ENCODE measurements around the gene MORF4L2. TPM values are rescaled to one million over a fixed set of nuclear protein-coding genes. Genes with fewer than 3 reads are reported as not detected.

MORF4L2 gene
- total RNA-seq = 100 to 1,000 TPM; 287 to 313 TPM

GRCh38 chrX:103686199-103687072 is at the start of gene MORF4L2:
Gene MORF4L2, minus strand, starts transcription at chrX:103686699. Its CDS starts 9,672 bp downstream, at chrX:103677027.
- TF ChIP-seq POLR2A (IDR thresholded peaks at IDR 0.05) = peak; percentile 91
- peak; percentile 93 for TF ChIP-seq POLR2AphosphoS5 (IDR thresholded peaks at IDR 0.05)
- TF ChIP-seq CTCF (IDR thresholded peaks at IDR 0.05) = no peak
- 1% methylated on average over 33 of the region's 37 CpGs for WGBS
- Histone ChIP-seq H3K27ac (peak within 1 kb of the TSS; percentile 95 to 96), H3K4me1 (replicated peaks) (no peaks in the 10 kb centered on the region), H3K9me3 (no peaks in the 10 kb centered on the region), H3K36me3 (no peaks in the 10 kb centered on the region), H3K27me3 (replicated peaks; ENCODE audit: insufficient read depth) (no peaks in the 10 kb centered on the region), H3K4me3 (peak within 1 kb of the TSS; percentile 44 to 51)
- DNase-seq (ENCODE audit: low spot score) = peak; percentile 92
- intact Hi-C loops (cut with DNase I) = loop anchor here (2.0 to 5.0 kb wide), 3 partner anchors 59 to 150 kb away; partner anchors contain the start of gene TCEAL1

- intact Hi-C loops (cut with DNase I) = no loop called here
- no peak for DNase-seq (ENCODE audit: low spot score)
- H3K27me3 ChIP-seq (replicated peaks; ENCODE audit: insufficient read depth) = no peaks in the 10 kb centered on the region
- TF ChIP-seq CTCF (IDR thresholded peaks at IDR 0.05) (no peak), POLR2A (IDR thresholded peaks at IDR 0.05) (no peak), POLR2AphosphoS5 (IDR thresholded peaks at IDR 0.05) (no peak)
- H3K4me1 ChIP-seq (replicated peaks) = no peaks in the 10 kb centered on the region
- WGBS = 42% methylated on average over 4 of the region's 4 CpGs
- no peak overlapping the region for H3K4me3 ChIP-seq
- H3K27ac ChIP-seq = no peak overlapping the region
- no peaks in the 10 kb centered on the region for H3K36me3 ChIP-seq
- no peaks in the 10 kb centered on the region for H3K9me3 ChIP-seq
These were observed 47.7 kb upstream of the MORF4L2 start for GRCh38 chrX:103734125-103734760.

GRCh38 chrX:103733017-103733416 is 46.5 kb upstream of the MORF4L2 start:
- H3K9me3 ChIP-seq = no peaks in the 10 kb centered on the region
- no peak for DNase-seq (ENCODE audit: low spot score)
- TF ChIP-seq CTCF (IDR thresholded peaks at IDR 0.05) (no peak), POLR2AphosphoS5 (IDR thresholded peaks at IDR 0.05) (no peak), POLR2A (IDR thresholded peaks at IDR 0.05) (no peak)
- H3K4me3 ChIP-seq = no peak overlapping the region
- intact Hi-C loops (cut with DNase I) = no loop called here
- WGBS = 100% methylated on average over 1 of the region's 1 CpG
- H3K27ac ChIP-seq = no peak overlapping the region
- no peaks in the 10 kb centered on the region for H3K36me3 ChIP-seq
- no peaks in the 10 kb centered on the region for H3K27me3 ChIP-seq (replicated peaks; ENCODE audit: insufficient read depth)
- H3K4me1 ChIP-seq (replicated peaks) = no peaks in the 10 kb centered on the region

- intact Hi-C loops (cut with DNase I) = no loop called here
- Histone ChIP-seq H3K27ac (no peak overlapping the region), H3K4me3 (no peak overlapping the region), H3K9me3 (no peaks in the 10 kb centered on the region), H3K36me3 (no peaks in the 10 kb centered on the region), H3K27me3 (replicated peaks; ENCODE audit: insufficient read depth) (no peaks in the 10 kb centered on the region), H3K4me1 (replicated peaks) (no peaks in the 10 kb centered on the region)
- WGBS = 62% methylated on average over 8 of the region's 8 CpGs
- DNase-seq (ENCODE audit: low spot score) = no peak
- TF ChIP-seq POLR2A (IDR thresholded peaks at IDR 0.05) (no peak), POLR2AphosphoS5 (IDR thresholded peaks at IDR 0.05) (no peak), CTCF (IDR thresholded peaks at IDR 0.05) (no peak)
These were observed 44.4 kb upstream of the MORF4L2 start for GRCh38 chrX:103730796-103731493.
